ENCODE results near the gene GRM7.
A peak's percentile ranks its signal among the peaks of the same experiment; 100 is the strongest.

Gene GRM7

DNA sequence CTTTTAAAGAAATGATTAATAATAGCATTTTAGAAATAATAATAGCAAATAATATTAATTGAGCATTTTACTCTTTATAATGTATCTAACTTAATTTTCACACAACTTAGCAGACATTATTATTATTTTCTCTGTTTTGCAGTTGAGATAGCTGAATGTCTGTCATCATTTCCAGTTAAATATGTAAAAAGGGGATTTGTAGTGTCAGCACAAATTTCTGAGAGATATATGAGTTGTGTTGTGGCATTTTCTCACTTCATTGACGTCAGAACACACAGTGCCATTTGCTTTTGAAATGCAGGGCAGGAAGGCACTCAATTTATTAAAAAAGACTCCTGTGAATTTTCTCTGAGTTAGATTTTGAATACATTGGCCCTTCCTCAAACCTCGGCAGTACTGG lies 111.0 kb downstream of the GRM7 start:
- no peak for DNase-seq (ENCODE audit: low spot score)

DNA sequence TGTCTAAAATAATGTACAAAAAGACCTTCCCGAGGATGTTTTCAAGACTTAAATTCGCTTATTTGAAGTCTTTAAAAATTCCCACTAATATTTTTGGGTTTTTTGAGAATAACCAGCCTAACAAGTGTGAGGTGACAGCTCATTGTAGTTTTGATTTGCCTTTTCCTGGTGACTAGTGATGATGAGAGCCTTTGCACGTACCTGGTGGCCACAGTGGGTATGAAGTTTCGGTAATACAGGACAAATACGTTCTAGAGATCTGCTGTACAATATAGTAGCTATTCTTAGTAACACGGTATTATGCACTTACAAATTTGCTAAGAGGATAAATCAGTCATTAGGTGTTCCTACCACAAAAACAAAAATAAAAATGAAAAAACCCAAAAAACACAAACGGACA lies 124.9 kb downstream of the GRM7 start:
- DNase-seq (ENCODE audit: low spot score): no peak

DNA sequence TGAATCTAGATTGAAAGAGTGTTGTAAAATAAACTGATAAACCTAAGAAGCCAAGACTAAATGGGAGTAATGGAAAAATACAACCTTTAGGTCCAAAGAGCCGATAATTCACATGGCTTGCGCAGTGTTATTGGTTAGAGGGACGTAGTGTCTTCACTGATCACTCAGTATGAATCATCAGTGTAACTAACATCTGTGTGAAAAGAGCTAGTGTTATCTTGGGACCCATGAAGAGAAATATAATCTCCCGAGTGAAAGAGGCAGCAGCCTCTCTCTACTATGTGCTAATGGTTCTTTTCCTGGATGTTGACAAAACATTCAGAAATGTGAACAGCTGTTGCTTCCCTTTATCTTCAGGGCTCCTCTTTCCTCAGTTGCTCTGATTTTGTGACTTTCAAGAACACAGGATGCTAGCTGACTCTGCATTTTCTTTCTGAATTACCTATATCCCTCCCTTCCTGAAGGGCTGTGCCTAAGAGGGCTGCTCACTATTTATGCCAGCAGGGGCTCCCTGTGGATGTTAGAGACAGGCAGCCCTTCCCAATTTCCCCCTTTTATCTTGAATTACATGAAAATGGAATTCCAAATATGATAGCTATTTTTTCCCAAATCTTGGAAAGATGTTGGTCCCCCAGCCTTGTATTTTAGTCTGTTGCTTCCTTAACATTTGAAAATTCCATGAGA lies 128.8 kb downstream of the GRM7 start:
- no peak for DNase-seq (ENCODE audit: low spot score)

DNA sequence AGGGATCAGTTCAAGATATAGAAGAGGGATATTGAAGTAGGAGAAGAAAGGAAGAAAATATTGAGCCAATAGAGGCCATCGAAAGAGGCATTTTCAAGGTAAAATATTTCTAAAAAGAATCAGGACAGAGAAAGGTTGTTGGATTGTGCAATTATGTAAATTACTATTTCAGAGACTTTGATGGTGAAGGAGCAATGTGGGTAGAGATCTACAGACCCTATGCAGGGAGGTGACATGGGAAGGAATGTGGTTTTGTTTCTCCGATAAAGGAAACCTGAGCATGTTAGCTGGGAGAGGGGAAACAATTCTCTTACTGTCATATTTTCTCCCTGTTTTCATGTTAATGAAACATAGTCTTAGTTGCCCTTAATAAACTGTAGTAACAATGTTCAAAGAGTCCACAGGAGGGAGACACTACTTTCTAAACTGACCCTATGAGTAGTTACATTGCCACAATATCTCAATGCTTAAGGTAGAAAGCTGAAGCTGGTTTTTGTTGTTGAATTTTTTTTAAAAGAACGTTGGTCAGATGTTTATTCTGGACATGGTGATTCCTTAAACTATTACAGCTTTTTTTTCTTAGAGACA lies 133.3 kb downstream of the GRM7 start:
- DNase-seq (ENCODE audit: low spot score): peak; percentile 39

DNA sequence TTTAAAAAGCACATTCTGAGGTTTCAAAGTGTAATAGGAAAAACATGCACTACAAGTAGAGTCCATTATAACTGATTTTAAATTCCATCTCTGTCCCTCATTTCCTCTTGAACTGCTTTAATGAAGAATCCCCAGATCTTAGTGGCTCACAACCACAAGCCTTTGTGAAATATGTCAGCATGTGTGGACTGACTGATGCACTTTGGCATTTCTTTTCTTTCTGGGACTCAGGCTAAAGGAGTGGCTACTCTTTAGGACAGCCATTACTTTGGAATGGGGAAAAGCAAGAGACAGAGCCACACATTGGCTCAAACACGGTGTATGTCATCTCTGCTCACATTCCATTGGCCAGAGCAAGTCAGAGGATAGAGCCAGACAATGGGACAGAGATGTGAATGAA lies 139.6 kb downstream of the GRM7 start:
- DNase-seq (ENCODE audit: low spot score): peak; percentile 94

DNA sequence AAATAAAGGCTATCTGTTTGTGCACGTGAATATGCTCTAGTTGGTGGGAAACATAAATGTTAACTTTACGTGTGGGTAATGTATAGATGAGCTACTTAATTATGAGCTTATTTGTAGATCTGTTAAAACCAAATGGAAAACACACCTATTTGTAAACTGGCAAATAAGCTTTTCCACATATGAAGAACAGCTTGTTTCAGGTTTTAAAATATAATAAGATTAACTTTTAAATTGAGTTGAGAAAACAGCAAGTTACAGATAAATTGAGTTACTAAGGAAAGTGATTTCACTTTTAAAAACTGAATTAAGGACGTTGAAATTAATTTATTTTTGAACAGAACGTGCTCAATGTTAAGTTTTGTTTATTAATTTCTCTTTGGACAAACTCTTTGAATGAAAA lies 140.5 kb downstream of the GRM7 start:
- no peak for DNase-seq (ENCODE audit: low spot score)

- DNase-seq (ENCODE audit: low spot score): peak; percentile 99
These were observed 154.9 kb downstream of the GRM7 start for GRCh38 chr3:7015683-7016440.

GRCh38 chr3:7025581-7026300 lies 164.8 kb downstream of the GRM7 start:
- peak; percentile 85 for DNase-seq (ENCODE audit: low spot score)

DNA sequence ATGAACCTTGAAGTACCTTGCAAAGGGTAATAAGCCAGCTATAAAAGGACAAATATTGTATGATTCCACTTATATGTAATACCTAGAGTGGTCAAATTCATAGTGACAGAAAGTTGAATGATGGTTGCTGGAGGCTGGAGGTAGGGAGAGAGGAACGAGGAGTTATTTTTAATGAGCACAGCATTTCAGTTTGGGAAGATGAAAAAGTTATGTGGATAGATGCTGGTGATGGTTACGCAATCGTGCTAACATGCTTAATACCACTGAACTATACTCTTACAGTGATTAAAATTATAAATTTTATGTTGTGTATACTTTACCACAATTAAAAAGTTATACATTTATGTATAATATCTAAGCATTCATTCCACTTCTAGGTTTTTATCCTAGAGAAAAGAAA lies 168.6 kb downstream of the GRM7 start:
- DNase-seq (ENCODE audit: low spot score): no peak

DNA sequence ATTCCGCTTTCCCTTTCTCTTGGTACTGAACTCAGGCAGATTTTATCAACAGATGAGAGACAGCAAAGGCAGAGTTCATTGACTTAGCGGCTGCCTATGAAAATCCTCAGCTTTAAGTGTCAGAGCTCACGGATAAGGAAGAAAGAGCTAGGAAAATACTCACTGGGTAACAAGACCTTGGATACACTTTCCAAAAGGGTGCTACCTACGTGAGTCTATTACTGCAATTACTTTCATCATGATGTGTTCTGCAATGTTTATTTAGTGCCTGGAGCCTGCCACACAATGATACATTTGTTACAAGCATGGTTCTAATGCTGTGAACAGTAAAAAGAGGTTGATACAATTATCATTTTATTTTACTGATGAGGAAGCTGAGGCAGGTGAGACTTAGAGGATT lies 177.5 kb downstream of the GRM7 start:
- no peak for DNase-seq (ENCODE audit: low spot score)

GRCh38 chr3:7062714-7063113 lies 201.8 kb downstream of the GRM7 start:
- no peak for DNase-seq (ENCODE audit: low spot score)

GRCh38 chr3:7070461-7070860 lies 209.5 kb downstream of the GRM7 start:
- no peak for DNase-seq (ENCODE audit: low spot score)

GRCh38 chr3:7074217-7074616 lies 213.3 kb downstream of the GRM7 start:
- no peak for DNase-seq (ENCODE audit: low spot score)

DNA sequence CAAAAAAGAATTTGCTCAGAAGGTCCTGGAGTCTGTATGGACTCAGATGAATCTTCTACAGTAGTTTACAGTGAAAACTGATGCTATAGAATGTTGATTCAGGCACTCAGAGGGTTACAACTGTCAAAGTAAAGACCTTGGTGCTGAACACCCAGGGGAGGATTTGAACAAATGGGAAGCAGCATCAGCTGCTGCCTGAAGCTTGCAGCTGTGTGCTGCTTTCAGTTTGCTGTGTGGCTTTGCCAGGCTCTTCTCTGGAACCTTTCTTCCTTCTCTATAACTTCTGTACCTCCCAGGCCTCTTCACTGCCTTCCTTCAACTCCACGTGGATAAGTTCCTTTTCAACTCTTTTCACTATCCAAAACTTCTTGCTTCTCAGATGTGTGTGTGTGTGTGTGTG lies 214.2 kb downstream of the GRM7 start:
- DNase-seq (ENCODE audit: low spot score): no peak

DNA sequence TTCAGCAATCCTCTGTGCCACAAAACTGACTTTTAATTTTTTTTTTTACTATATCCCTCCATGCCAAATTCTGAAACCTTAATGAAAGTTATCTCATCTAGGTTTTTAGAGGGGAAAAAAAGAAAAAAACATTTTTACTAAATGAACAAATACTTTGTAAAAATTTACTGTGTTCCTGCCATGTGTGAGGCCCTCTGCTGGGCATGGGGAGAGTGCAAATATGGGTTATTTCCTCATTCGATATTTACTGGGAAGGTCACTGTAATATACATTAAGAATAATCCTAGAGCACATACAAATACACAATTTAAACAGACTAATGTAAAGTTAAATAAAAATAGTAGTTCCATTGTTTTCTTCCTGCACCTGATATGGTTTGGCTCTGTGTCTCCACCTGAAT lies 215.0 kb downstream of the GRM7 start:
- DNase-seq (ENCODE audit: low spot score): no peak

DNA sequence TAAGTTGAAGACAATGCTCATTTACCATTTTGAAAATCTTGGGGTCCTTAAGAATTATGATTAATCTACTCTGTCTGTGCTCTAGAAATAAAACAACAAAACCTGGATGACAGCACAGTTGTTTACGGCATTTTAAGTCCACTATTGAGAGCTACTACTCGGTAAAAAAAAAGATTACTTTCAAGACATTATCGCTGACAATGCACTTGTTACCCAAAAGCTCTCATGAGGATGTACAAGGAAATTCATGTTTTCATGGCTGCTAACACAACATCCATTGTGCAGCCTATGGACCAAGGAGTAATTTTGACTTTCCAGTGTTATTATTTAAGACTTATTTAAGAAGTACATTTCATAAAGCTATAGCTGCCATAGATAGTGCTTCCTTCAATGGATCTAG lies 221.3 kb downstream of the GRM7 start:
- no peak for DNase-seq (ENCODE audit: low spot score)

DNA sequence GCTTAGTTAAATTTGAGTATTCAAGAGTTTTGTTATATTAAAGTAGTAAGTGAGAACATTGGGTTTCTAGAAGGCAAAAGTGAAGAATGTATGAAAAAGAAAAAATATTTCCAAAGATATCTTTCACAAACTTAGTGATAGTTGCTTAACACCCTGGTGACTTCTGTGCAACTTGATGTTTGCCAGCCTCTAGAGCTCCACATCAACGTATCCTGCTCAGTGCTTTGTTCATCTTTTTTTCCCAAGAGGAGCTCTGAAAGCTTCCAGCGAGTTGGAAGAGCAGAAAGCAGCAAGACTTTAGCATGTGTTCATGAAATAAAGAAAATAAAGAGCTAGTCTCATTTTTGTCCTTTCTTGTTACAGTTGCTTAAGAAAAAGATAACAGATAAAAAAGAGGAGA lies 225.5 kb downstream of the GRM7 start:
- DNase-seq (ENCODE audit: low spot score): no peak

DNA sequence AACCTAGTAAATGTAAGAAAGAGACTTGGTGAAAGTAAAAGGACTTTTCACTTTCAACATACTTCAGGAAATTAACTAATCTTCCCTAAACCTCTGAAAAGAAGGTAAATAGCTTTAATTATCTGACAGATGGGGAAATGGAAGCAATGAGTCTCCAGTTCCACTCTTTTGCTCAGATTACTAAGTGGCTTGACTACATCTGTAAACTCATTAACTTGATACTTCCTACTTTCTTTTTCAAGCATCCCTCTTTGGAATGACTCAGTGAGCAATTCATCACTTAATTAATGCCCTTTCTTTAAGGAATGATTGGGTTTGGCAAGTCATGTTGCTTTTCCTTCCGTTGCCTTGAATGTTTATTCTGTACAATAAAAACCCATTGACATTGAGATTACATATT lies 234.2 kb downstream of the GRM7 start:
- peak; percentile 59 for DNase-seq (ENCODE audit: low spot score)

GRCh38 chr3:7100136-7100535 lies 239.2 kb downstream of the GRM7 start:
- DNase-seq (ENCODE audit: low spot score): no peak

GRCh38 chr3:7106635-7107034 lies 245.7 kb downstream of the GRM7 start:
- DNase-seq (ENCODE audit: low spot score): no peak

DNA sequence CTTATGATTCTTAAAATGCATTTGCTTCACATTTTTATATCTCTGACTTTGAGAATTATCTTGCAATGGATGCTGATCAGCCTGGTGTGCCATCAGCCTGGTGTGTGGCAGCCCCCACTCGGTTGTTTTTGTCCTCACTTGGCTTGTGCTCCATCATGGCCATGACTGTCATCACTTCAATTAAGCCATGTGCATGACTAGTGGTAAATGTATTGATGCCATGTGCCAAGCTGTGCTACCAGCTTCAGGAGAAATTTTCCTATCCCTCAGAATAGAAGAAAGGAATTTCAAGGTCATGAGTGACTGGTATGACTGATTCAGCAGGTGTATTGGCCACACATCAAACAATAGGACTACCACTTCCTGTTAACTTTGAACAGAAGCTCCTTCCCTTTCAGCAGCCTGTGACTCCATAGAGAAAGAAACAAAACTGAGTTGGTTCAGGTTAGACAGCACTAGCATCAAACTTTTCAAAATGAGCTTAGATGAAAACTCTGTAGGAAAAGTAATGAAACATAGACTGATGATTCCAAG lies 251.7 kb downstream of the GRM7 start:
- peak; percentile 78 for DNase-seq (ENCODE audit: low spot score)

DNA sequence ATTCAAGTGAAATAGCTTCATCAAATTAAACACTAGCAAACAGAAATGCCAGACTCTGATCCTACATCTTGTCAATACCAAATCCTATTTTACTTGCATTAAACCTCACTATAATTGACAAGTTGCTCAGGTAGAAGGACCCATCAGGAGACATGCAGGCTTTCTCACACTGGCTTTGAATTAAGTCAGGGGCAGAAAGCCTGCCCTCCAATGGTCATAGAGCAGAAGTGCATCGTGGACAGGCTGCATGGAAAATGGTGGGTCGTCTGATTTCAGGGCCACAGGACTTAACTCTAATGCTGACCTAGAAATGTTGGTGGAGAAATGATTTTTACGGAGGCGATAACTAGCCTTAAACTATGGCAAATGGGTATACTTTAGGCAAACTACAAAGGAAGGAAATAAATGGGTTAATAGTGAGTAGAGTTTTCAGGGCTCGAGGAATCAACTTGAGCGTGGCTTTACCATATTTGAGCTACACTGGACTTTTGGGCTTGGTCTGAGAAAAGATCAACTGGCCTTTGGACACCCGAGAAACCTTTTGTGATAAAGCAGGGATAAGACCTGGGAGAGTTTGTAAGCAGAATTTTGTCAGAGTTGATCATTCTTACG lies 283.9 kb downstream of the GRM7 start:
- DNase-seq (ENCODE audit: low spot score): peak; percentile 50
